Measurements from ENCODE around the gene RBBP7.
"Not testable (repeated sequence)": the region's sequence is repeated elsewhere in the genome, so short reads cannot be mapped to it uniquely, and the experiment has no call there.

Gene RBBP7

DNA sequence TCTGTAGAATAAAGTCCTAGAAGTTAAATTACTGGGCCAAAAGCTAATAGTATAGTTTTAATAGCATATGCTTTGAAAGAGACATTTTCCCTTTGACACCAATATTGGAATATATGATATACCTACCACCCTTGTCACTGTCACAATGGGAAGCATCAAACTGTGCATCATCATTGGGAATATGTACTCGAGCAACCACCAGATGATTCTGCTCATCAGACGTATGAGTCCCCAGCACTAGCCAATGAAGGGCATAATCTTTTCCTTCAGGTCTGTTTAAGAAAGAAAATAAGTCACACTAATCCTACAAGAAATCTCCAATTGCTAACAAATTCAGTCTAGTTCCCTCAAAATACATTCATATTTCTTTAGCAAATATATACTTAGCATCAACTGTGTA, 7.3 kb downstream of the RBBP7 start:
- DNase-seq (ENCODE audit: low spot score), result no peak

GRCh38 chrX:16856744-16857143, 13.4 kb downstream of the RBBP7 start:
- DNase-seq (ENCODE audit: low spot score), result no peak

DNA sequence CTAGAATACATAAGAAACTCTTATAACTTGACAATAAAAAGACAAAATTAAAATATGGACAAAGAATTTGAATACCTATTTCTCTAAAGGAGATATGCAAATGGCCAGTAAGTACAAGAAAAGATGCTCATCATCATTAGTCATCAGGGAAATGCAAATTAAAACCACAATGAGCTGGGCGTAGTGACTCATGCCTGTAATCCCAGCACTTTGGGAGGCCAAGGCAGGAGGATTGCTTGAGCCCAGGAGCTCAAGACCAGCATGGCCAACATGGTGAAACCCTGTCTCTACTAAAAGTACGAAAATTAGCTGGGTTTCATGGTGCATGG, 14.1 kb downstream of the RBBP7 start:
- not testable (repeated sequence) for DNase-seq (ENCODE audit: low spot score)

- DNase-seq (ENCODE audit: low spot score), result no peak
Measured at GRCh38 chrX:16855363-16856075, 14.6 kb downstream of the RBBP7 start.

DNA sequence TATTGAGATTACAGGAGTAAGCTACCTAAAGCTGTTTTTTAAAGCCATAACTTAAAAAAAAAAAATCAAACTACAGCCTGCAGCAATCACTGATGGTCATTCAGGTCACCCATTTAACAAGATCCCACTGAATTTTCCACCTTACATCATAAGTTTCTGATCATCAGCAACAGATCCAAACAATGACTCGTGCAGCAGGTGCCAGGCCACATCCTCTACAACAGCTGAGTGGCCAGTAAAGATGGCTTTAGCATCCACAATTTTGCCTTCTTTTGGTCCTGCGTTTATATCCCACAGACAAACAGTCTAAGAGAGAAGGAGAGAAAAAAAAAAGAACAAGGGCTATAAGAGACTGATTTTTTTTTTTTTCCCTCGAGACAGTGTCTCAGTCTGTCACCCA, 16.6 kb downstream of the RBBP7 start:
- no peak for DNase-seq (ENCODE audit: low spot score)

- DNase-seq (ENCODE audit: low spot score), result no peak
Measured at GRCh38 chrX:16852617-16853179, 17.5 kb downstream of the RBBP7 start.

DNA sequence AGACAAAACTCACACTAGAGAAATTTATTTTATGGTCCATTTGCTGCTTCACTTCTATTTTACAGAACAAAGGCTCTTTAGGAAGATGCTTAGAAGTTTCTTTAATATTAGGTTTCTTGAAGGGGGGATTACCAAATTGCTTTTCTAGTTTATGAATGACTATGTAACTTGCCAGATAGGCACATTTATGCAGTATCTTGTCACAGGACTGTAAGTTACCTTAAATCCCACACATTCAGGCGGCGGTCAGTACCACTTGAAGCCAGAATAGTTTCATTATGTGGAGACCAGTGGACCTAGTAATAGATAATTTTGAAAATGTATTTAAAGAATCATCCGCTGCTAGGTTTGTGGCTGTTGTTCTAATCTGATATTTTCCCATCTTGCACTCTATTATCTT, 18.3 kb downstream of the RBBP7 start:
- DNase-seq (ENCODE audit: low spot score), result no peak

- no peak for DNase-seq (ENCODE audit: low spot score)
Measured at GRCh38 chrX:16851421-16851820, 18.7 kb downstream of the RBBP7 start.

DNA sequence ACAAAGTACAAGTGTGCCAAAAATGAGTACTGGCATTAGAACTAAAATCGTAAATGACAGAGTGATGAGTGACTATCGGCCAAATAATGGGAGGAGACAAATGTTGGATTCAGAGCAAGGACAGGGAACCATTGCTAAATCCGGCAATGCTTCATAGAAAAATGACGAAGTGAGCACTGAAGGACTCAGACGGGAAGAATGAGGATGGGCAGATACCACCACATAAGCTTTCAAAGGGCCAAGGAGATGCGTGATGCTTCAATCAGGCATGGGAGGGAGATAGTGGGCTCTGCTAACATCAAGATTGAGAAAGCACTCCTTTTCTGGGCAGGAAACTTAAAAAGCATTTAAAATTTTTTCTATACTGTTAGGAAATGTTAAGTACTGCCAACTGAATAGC, 21.6 kb downstream of the RBBP7 start:
- no peak for DNase-seq (ENCODE audit: low spot score)

DNA sequence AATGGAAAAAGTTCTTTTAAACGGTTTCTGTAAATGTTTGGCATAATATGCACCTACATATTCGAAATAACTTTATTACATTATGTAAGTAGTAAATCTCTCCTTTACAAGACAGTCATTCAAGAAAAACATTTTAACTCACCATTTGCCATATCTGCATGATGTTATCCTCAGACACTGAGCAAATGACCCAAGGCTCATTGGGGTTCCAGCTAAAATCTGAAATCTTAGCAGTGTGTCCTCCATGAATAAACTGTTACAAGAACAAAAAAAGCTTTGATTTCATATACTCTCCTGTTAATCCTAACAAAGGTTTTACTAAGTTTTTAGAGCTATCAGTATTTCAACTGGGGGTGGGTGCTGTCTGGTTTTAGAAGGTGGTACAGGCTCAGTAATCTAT, 24.5 kb downstream of the RBBP7 start:
- DNase-seq (ENCODE audit: low spot score), result no peak

DNA sequence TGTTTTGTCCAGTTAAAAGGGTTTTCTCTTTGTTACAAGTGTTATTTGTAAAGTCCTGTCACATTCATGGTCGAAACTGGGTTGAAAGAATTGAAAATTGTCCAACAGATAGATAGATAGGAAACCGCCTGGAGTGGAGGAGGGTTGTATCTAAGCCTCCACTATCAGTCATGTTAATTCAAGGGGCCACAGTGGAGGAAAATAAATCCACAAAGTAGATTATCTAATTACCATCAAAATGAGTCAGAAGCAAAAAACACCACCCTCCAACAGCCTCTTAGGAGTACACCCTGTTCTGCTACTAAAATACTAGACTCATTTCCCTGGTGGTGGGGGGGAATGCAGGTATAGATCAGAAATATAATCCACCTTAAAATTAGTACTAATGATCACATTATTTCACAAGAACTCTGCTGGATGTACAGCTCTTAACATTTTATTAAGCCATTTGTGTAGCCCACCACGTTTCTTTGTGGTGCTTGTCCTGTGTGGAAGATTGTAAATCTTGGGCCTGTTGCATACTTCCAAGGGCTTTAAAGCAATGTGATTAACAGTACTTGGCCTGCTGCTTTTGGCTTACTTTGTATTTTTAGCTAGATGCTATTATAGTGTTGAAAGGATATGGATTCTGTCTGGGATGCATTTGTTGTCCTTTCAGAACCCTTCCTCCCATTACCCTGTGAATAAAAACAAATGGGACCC, 26.8 kb downstream of the RBBP7 start:
- no peak for DNase-seq (ENCODE audit: low spot score)

GRCh38 chrX:16842684-16843083, 27.5 kb downstream of the RBBP7 start:
- DNase-seq (ENCODE audit: low spot score), result no peak

DNA sequence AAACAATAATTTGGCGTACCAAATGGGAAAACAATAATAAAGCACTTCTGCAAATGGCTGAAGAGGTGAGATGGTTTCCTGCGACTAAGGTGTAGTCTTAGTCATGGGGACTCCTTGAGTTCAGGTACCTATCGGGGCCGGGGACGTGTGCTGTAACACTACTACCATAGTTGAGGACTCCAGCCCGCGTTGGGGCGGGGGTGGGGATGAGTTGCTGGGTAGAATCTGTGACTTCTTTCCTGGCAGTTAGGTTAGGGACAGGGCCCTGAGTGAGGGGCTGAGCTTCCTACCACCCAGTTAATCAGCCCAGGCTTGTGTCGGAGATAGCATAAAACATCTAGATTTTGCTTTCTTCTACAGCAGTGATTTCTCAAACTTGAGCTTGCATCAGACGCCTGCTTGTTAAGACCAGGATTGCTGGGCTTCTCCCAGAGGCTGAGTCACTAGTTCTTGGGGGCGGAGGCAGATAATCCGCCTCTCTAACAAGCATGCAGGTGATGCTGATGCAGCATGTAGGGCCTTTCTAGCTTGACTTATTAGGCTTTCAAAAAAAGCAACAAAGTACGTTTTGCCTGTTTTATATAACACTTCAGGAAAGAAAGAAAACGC, 30.2 kb downstream of the RBBP7 start:
- peak; percentile 29 for DNase-seq (ENCODE audit: low spot score)

- DNase-seq (ENCODE audit: low spot score), result no peak
Measured at GRCh38 chrX:16839219-16839851, 30.8 kb downstream of the RBBP7 start.

DNA sequence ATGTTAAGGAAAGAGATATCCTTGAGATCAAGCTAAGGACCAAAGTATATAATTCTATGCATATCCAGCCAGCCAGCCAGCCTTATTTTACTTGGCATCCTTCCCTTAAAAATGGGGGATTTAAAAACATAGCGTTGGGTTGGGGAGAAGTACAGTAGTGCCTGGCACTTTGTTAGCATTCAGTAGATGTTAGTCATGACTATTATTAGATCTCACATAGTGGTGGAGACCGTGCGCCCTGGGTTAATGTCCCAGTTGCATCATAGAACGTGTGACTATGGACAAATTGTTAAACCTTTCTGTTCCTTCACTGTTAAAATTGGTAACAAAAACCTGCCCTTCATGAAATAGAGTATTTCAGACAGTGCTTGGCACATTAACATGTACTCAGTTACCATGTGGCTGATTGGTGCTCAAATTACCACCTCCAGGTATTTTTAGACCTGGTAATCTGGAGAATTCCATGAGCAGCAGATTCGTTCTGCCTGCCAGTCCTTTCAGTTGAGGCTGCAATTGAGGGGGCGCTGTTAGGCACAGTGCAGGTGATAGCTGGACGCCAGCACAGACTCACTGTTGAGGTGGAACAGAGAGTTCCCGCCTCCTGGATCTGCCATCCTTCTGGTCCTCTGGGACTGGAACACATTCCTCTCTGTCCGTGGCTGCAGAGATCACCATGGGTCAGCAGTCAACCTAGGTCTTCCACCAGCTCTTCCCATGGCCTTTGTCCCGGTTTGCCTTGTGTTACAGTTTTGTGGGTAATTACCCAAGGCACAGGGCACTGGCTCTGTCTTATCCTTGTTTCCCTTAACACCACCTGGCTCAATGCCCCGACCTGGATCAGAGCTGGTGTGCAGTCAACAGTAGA, 31.7 kb downstream of the RBBP7 start:
- DNase-seq (ENCODE audit: low spot score), result peak; percentile 26

- no peak for DNase-seq (ENCODE audit: low spot score)
Measured at GRCh38 chrX:16836371-16836770, 33.8 kb downstream of the RBBP7 start.

GRCh38 chrX:16834806-16835205, 35.4 kb downstream of the RBBP7 start:
- DNase-seq (ENCODE audit: low spot score), result no peak

- no peak for DNase-seq (ENCODE audit: low spot score)
Measured at GRCh38 chrX:16832301-16832700, 37.9 kb downstream of the RBBP7 start.

- no peak for DNase-seq (ENCODE audit: low spot score)
Measured at GRCh38 chrX:16828124-16828908, 41.8 kb downstream of the RBBP7 start.

- DNase-seq (ENCODE audit: low spot score), result no peak
Measured at GRCh38 chrX:16827225-16827624, 42.9 kb downstream of the RBBP7 start.

DNA sequence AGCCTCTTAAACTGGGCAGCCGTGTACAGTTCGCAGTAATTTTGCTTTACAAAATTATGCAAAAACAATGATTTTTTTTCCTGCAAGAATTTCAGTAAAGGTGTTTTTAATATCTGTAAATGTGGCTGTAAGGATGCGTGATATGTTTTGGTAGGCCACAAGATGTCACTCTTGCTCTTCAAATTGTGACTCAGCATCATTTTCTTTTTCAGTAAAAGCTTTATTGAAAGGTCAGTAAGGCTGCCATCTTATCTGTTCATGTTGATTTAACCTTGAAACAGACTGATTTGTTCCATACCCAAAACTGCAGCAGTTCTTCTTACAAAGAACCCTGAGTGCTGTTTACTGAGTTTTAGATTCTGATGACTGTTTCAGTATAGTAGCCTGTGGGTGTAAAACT, 44.0 kb downstream of the RBBP7 start:
- DNase-seq (ENCODE audit: low spot score), result peak; percentile 25

Measured in AG08396 (cell line).